ENCODE data around the gene PPFIBP1. TPM values are rescaled to one million over a fixed set of nuclear protein-coding genes. Genes with fewer than 3 reads are reported as not detected.

The PPFIBP1 gene
- total RNA-seq, 1 donor from 2014 or later: 108 TPM

- no peak for DNase-seq
Measured at GRCh38 chr12:27667540-27667939, 143.5 kb downstream of the PPFIBP1 start.

DNA sequence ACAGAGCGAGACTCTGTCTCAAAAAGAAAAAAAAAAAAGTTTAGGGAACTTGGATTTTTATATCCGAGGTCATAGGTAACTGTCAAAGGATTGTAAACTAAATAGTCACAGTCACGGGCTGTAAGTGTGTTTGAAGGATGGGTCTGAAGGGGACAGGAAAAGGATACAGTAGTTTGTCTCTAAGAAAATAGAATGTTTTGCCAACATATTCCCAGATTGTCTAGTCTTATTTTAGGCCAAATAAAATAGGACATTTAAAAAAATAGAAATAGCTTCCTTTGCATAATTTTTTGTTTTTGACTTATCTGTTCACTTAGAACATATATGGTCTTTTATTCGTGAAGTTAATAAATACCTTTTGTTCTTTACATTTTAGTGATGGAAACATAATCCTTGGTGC lies 148.0 kb downstream of the PPFIBP1 start:
- DNase-seq: no peak

DNA sequence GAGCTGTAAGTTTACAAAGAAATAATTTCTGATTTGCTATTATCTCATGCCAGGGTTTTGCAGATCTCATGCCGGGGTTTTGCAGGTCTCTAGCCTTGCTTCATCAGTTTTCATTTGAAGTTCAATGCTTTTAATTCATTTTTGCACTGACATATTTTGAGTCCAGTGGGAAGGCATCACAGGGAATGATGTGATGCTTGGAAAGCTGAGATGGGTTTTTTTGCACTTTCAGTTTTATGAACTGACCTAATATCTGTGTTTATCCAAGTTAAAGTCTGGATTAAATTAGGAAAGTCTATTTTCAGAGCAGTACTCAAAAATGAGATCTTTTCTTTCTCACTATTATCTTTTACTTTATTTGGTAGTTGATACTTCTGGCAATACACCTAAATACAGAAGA lies 148.6 kb downstream of the PPFIBP1 start:
- no peak for DNase-seq

GRCh38 chr12:27673101-27673718 lies 149.2 kb downstream of the PPFIBP1 start:
- DNase-seq: no peak

- no peak for DNase-seq
Measured at GRCh38 chr12:27674989-27675388, 151.0 kb downstream of the PPFIBP1 start.

GRCh38 chr12:27680619-27681018 lies 156.6 kb downstream of the PPFIBP1 start:
- no peak for DNase-seq

DNA sequence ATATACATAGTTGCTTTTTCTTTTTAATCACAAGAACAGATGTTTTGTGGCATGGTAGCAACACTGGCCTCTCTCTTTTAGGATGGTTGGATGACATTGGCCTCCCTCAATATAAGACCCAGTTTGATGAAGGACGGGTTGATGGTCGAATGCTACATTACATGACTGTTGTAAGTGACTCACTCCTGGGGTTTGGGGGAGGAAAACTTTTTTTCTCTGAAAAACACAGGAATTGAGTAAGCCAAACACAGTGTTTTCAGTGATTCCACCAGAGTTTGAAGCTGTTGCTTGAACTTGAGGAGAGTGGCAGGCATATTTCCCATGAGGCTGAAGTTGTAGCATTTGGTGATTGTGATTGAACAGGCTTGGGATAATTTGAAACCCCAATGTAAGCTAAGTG lies 158.5 kb downstream of the PPFIBP1 start:
- no peak for DNase-seq

DNA sequence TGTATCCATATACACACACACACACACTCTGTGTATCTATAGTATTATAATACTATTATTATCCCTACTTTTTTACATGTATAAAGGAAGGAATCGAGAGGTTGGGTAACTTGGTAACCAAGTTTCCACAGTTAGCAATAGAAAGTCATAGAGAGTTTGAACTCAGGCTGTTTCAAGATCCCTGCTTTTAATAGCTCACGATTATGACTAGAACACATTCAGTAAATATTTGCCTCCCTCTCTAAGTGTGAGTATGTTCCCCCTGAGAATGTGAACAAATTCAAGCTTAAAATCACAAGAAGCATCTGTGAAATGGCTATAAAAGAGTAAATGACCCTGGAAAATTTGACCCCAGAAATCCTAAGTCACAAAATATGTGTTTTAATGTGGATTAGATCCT lies 161.3 kb downstream of the PPFIBP1 start:
- DNase-seq: no peak

DNA sequence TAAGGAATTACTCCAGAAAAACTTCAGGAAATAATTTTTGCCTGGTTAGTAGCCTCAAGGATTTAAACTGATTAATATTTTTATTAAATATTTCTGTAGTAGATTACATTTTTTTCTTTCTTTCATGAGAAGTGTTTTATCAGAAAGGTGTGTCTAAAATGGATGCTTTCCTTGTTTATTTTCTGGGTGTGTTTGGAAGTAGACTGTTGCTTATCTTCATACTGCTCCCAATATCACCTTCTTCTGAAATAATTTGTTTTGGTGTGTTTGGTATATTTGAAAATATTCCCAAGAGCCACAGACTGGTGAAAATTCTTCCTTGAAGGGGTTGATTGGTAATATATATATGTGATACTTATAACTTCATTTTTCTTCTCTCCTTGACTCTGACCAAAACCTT lies 162.1 kb downstream of the PPFIBP1 start:
- no peak for DNase-seq

- no peak for DNase-seq
Measured at GRCh38 chr12:27688671-27689070, 164.7 kb downstream of the PPFIBP1 start.

GRCh38 chr12:27689558-27690180 lies 165.7 kb downstream of the PPFIBP1 start:
- no peak for DNase-seq

DNA sequence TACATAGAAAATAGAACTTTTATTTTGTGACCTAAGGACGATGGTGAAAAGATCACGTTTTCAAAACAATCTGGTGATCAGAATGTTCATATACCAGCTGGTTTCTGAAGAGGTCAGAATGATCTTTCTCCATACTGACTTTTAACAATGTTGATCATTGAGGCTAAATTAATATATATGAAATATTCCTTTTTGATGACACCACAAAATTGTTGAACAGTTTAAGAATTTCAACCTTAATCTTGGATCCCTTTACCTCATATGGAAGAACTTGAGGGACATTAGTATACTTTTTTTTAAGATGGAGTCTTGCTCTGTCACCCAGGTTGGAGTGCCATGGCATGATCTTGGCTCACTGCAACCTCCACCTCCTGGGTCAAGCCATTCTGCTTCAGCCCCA lies 169.4 kb downstream of the PPFIBP1 start:
- DNase-seq: no peak

DNA sequence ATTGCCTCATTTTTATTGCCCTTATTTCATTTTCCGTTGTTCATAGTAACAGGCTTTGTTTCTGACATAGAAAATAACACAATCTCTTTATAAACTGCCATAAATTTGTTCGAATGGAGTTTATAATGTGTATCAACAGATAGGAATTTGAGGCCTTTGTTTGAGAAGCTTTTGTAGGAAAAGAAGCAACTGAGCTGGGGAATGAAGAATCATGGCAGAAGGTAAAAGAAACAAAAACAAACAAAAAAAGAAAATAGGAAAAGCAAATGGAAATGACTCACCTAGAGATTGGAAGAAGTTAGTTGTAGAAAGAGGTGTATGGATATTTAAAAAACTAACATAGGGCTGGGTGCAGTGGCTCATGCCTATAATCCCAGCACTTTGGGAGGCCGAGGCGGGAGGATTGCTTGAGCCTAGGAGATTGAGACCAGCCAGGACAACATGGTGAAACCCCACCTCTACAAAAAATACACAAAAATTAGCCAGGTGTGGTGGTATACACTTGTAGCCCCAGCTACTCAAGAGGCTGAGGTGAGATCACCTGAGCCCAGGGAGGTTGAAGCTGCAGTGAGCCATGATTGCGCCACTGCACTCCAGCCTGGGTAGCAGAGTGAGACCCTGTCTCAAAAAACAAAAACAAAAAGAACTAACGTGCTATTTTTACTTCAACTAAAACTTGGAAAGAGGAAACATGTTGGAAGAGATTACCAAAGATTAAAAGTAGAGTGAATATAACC lies 171.7 kb downstream of the PPFIBP1 start:
- DNase-seq: no peak

- no peak for DNase-seq
Measured at GRCh38 chr12:27696293-27696652, 172.3 kb downstream of the PPFIBP1 start, which contains the start of gene REP15. Gene REP15, plus strand, starts transcription at chr12:27696447. Its CDS starts 116 bp downstream, at chr12:27696563.

- DNase-seq: no peak
Measured at GRCh38 chr12:27696864-27697564, 173.0 kb downstream of the PPFIBP1 start.

- no peak for DNase-seq
Measured at GRCh38 chr12:27703720-27704452, 179.9 kb downstream of the PPFIBP1 start.

DNA sequence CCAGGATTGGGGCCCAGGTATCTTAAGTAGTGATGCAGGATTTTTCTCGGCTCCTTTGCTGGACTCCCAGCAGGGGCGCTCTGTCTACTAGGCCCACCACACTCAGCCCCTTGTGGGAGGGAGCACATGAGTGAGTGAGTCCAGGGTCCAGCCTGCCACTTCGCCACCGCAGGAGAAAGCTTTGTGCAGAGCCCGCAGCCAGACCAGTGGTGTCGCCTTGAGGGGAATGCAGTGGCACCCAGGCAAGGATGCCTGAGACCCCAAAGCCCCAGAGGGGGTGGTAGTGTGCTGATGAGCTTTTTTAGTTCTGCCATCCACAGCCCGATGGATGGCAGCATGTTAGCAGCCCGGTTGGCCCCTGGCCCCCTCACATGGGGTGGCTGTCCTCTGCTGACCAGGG lies 181.3 kb downstream of the PPFIBP1 start:
- DNase-seq: no peak

DNA sequence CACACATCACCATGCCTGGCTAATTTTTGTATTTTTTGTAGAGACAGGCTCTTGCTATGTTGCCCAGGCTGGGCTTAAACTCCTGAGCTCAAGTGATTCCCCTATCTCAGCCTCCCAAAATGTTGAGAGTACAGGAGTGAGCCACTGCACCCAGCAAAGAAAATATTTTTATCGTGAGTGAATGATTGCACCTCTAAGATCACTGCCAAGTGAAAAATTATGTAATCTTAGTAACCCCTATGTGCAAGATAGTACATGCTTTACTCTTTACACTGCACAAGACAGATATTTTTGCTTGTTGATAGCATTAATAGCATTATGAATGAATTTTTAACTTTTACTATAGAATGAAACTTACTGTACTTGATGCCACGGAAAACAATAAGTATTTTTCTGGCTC lies 183.2 kb downstream of the PPFIBP1 start:
- DNase-seq: no peak

DNA sequence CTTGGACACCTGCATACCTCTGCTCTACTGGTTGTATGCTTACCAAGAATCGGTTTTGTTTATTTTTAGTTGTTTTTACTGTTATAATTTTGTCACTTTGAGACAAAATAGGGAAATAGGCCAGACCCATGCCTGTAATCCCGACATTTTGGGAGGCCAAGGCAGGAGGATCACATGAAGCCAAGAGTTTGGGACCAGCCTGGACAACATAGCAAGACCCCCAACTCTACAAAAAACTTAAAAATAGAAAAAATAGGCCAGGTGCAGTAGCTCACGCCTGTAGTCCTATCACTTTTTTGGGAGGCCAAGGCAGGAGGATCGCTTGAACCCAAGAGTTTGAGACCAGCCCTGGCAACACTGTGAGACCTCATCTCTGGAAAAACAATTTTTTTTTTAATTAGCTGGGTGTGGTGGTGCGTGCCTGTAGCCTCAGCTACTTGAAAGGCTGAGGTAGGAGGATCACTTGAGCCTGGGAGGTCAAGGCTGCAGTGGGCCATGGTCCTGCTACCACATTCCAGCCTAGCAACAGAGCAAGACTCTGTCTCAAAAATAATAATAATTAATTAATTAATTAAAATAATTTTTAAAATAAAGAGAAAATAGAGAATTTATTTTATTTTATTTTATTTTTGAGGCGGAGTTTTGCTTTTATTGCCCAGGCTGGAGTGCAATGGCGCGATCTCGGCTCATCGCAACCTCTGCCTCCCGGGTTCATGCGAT lies 185.4 kb downstream of the PPFIBP1 start:
- no peak for DNase-seq

DNA sequence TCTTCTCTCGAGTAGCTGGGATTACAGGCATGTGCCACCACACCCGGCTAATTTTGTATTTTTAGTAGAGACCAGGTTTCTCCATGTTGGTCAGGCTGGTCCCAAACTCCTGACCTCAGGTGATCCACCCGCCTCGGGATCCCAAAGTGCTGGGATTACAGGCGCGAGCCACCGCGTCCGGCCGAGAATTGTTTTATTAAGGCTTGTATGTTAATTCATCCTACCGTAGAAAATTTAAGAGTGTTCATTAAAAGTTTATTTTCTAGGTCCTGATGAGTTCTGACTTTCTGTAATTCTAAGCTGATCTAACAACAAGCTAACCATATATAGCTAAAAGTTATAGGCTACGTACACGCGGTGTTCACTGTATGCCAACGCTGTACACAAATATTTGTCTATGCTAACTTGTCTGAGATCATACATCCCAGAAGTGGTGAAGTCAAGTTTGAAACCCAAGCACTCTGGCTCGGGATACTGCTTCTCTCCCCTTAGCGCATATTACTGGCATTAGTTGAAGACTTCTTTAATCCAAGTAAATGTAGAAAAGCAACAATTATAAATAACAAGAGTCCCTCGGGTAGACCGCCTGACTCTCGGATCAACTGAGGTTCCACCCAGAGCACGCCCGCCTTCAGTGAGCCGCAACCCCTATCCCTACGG lies 186.1 kb downstream of the PPFIBP1 start:
- no peak for DNase-seq
